Activated CD8-positive, alpha-beta T cell treated with anti-CD3 and anti-CD28 coated beads for 36 hours (primary cell): ENCODE measurements around the gene OTUD5. TPM values are rescaled to one million over a fixed set of nuclear protein-coding genes. Genes with fewer than 3 reads are reported as not detected.

ENCODE experiments used
- ATAC-seq: fragments of 200-7000 bp; cut with Tn5 transposase; one replicate; pipeline ENCODE4 v1.10.0; 2021; ENCODE audit warnings: mild to moderate bottlenecking, moderate library complexity
- CTCF ChIA-PET: fragments of 350-600 bp; sonication (Branson Sonifier 250); formaldehyde crosslinking; loops from one replicate; lab custom pipeline; 2021; ENCODE audit warnings: antibody characterized with exemption; lab: Charles Lee
- POLR2A ChIA-PET: fragments of 350-600 bp; sonication (Branson Sonifier 250); formaldehyde crosslinking; loops from one replicate; lab custom pipeline; 2021; ENCODE audit warnings: antibody characterized with exemption; lab: Charles Lee
- DNase-seq: peaks from one replicate; pipeline ENCODE4 v3.0.0-alpha.2; 2020
- H3K27ac Mint-ChIP-seq: one replicate; pipeline ENCODE4 v1.8.0; 2021; ENCODE audit warnings: mild to moderate bottlenecking, mixed read lengths
- H3K27me3 Mint-ChIP-seq: one replicate; pipeline ENCODE4 v1.8.0; 2021; ENCODE audit warnings: mixed read lengths
- H3K36me3 Mint-ChIP-seq: one replicate; pipeline ENCODE4 v1.8.0; 2021; ENCODE audit warnings: low read depth, mixed read lengths
- H3K4me1 Mint-ChIP-seq: one replicate; pipeline ENCODE4 v1.8.0; 2021; ENCODE audit warnings: low read depth, mixed read lengths
- H3K4me3 Mint-ChIP-seq: one replicate; pipeline ENCODE4 v1.8.0; 2021; ENCODE audit warnings: mild to moderate bottlenecking, moderate library complexity, mixed read lengths
- H3K9me3 Mint-ChIP-seq: one replicate; pipeline ENCODE4 v1.8.0; 2021; ENCODE audit warnings: mixed read lengths
- intact Hi-C: fragments of 100-400 bp; cut with micrococcal nuclease; formaldehyde crosslinking; loops from one replicate; pipeline ENCODE4 v1.10.0; 2022
- total RNA-seq, 2 experiments: library from RNA; stranded (reverse); gene quantifications; one replicate each; pipeline ENCODE4 v1.2.3, GENCODE V29; 2021
- TF ChIP-seq, protein P1 (sequence below): fragments of 200-600 bp; IDR thresholded peaks from one replicate; pipeline ENCODE4 v1.8.0; 2022; ENCODE audit warnings: antibody characterized with exemption, mild to moderate bottlenecking

OTUD5 gene
- total RNA-seq, 2 experiments from 2014 or later, result 50.6 to 51.5 TPM

DNA sequence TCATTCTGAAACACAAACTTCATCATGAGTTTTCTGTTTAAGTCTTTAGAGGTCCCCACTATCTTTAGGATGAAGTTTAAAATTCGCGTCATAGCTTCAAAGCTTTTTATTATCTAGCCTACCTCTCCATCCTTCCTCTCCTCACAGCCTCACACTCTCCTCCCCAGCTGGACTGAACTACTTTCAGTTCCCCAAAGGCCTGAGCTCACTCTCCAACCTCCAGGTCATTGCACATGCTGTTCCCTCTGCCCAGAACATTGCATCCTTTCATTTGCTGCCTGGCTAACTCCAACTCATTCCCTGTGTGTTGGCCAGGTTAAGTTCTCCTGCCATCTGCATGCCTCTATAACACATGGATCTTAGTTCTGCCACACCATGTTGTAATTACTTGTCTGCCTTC, 2.9 kb upstream of the OTUD5 start:
- DNase-seq (no peak), ATAC-seq (no peak)
- H3K27ac Mint-ChIP-seq, result peak overlapping the region; percentile 80
- peaks cover 23% of the 10 kb centered on the region for H3K4me1 Mint-ChIP-seq
- H3K9me3 Mint-ChIP-seq, result no peaks in the 10 kb centered on the region
- ChIA-PET CTCF (no interaction called here), POLR2A (no interaction called here)
- TF ChIP-seq, protein P1, sequence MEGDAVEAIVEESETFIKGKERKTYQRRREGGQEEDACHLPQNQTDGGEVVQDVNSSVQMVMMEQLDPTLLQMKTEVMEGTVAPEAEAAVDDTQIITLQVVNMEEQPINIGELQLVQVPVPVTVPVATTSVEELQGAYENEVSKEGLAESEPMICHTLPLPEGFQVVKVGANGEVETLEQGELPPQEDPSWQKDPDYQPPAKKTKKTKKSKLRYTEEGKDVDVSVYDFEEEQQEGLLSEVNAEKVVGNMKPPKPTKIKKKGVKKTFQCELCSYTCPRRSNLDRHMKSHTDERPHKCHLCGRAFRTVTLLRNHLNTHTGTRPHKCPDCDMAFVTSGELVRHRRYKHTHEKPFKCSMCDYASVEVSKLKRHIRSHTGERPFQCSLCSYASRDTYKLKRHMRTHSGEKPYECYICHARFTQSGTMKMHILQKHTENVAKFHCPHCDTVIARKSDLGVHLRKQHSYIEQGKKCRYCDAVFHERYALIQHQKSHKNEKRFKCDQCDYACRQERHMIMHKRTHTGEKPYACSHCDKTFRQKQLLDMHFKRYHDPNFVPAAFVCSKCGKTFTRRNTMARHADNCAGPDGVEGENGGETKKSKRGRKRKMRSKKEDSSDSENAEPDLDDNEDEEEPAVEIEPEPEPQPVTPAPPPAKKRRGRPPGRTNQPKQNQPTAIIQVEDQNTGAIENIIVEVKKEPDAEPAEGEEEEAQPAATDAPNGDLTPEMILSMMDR, result no peak
- peak overlapping the region; percentile 58 for H3K4me3 Mint-ChIP-seq
- intact Hi-C loops, result no loop called here
- H3K36me3 Mint-ChIP-seq, result peaks cover 4% of the 10 kb centered on the region
- H3K27me3 Mint-ChIP-seq, result no peaks in the 10 kb centered on the region

GRCh38 chrX:48958635-48959094, 1.3 kb upstream of the OTUD5 start:
- intact Hi-C loops, result loop anchor here (10.0 kb wide), 1 partner anchor 46 kb away; the partner anchor contains the start of gene GRIPAP1
- Mint-ChIP-seq H3K9me3 (no peaks in the 10 kb centered on the region), H3K4me1 (peaks cover 36% of the 10 kb centered on the region), H3K36me3 (peaks cover 14% of the 10 kb centered on the region), H3K27ac (peak overlapping the region; percentile 100), H3K27me3 (no peaks in the 10 kb centered on the region), H3K4me3 (peak overlapping the region; percentile 98)
- POLR2A ChIA-PET, result interaction anchor here (1.1 to 4.7 kb wide), 4 partner anchors 14 to 84 kb away, joined by 4 to 48 read pairs (median 6); partner anchors contain the start of gene SLC35A2
- CTCF ChIA-PET, result interaction anchor here (0.8 to 2.1 kb wide), 5 partner anchors 13 to 158 kb away, joined by 3 to 7 read pairs (median 3); partner anchors contain the start of genes PQBP1 and TFE3
- TF ChIP-seq, protein P1, result no peak
- ATAC-seq (no peak), DNase-seq (peak; percentile 22)

DNA sequence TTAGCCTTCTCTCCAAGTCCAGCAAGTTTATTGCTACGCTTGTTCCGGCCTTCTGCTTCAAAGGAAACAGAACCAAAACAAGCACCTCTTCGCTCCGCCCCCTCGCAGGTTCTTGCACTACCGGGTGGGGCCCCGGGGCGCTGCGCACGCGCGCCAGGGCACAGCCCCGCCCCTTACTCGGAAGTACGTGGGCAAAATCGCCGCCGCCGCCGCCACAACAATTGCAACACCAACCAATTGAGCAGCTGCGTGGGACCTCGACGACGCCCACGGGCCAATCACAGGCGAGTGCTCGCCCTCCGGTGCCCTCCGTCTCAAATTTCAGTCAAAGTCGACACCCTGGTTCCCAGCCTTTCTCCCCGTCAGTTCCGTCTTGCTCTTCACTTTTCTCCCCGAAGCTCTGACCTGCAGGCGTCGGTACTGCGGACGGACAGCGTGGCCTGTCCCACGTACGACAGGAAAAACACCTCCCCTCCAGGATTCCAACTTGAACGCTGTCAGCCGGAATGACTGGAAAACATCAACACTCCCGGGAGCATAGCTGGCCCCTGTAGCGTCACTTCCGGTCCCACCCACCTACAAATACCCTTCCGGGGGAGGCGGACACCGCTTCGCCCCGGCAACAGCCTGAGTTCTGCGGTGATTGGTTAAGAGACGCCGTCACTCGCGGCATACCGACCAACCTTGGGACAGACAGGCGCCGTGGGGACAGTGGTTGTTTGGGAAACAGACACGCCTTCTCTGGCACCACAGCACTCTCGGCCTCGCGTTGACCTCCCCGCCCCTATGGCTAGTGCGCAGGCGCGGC, 624 bp upstream of the OTUD5 start:
- peak; percentile 85 for ATAC-seq
- TF ChIP-seq, protein P1, result no peak
- POLR2A ChIA-PET, result interaction anchor here (1.0 to 4.7 kb wide), 8 partner anchors 12 to 84 kb away, joined by 3 to 48 read pairs (median 6); partner anchors contain the start of gene SLC35A2
- peak overlapping the region; percentile 98 for H3K4me3 Mint-ChIP-seq
- H3K27me3 Mint-ChIP-seq, result no peaks in the 10 kb centered on the region
- no peaks in the 10 kb centered on the region for H3K9me3 Mint-ChIP-seq
- DNase-seq, result peak; percentile 95
- H3K36me3 Mint-ChIP-seq, result peaks cover 16% of the 10 kb centered on the region
- H3K27ac Mint-ChIP-seq, result peak overlapping the region; percentile 100
- peaks cover 42% of the 10 kb centered on the region for H3K4me1 Mint-ChIP-seq
- CTCF ChIA-PET, result interaction anchor here (0.8 to 2.1 kb wide), 4 partner anchors 52 to 157 kb away, joined by 3 to 7 read pairs (median 4); partner anchors contain the start of genes PQBP1 and TFE3
- intact Hi-C loops, result loop anchor here (10.0 kb wide), 1 partner anchor 47 kb away; the partner anchor contains the start of gene GRIPAP1

DNA sequence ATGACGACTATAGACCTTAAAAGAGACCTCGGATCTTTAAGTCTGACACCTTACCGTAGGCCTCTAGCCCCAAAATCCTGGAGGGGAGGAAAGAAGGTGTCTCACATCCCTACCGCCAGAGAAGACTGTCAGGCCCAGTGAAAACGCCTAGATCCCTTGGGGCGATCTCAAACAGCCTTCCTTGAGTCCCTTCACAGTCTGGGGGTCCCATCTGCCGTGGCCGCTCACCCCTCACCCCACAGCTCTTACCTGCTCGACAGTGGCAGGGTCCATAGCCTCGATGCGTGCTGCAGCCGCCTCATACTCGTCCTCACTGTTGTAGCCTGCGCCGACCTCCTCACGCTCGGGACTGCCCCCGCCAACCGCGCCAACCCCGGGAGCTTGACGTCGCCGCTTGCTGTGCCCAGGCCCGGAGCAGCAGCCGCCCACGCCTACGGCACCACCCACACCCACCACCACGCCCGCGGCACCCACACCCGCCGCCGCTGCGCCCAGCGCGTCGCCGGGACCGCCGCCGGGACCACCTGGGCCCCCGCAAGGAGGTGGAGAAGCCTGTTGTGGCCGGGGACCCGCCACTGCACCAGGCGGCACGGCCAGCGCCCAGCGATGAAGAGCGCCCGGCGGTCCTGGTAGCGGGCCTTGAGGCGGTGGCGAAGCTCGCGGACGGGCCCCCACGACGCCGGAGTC, 536 bp downstream of the OTUD5 start:
- intact Hi-C loops, result loop anchor here (10.0 kb wide), 1 partner anchor 48 kb away; the partner anchor contains the start of gene GRIPAP1
- TF ChIP-seq, protein P1, result no peak
- peaks cover 53% of the 10 kb centered on the region for H3K4me1 Mint-ChIP-seq

More for the DNA sequence above, 536 bp downstream of the OTUD5 start:
- Mint-ChIP-seq H3K27me3 (no peaks in the 10 kb centered on the region), H3K9me3 (no peaks in the 10 kb centered on the region), H3K36me3 (peaks cover 19% of the 10 kb centered on the region), H3K27ac (peak overlapping the region; percentile 91), H3K4me3 (peak overlapping the region; percentile 98)
- DNase-seq (peak; percentile 73), ATAC-seq (peak; percentile 14)
- ChIA-PET CTCF (interaction anchor here (1.6 to 3.7 kb wide), 2 partner anchors 11 to 51 kb away, joined by 4 to 18 read pairs; no protein-coding TSS in a partner anchor), POLR2A (interaction anchor here (0.5 to 4.7 kb wide), 12 partner anchors 11 to 100 kb away, joined by 3 to 48 read pairs (median 4); partner anchors contain the start of gene SLC35A2)
